GM21825 (cell line): Measurements from ENCODE around the gene CACNA1D.
"Not testable (repeated sequence)": the region's sequence is repeated elsewhere in the genome, so short reads cannot be mapped to it uniquely, and the experiment has no call there.

Experiments used
- ATAC-seq: cut with Tn5 transposase; IDR thresholded peaks from one replicate; pipeline ENCODE4 v1.9.1; 2021; ENCODE audit warnings: mild to moderate bottlenecking, moderate library complexity; ENCODE audit not compliant: unreplicated experiment

Gene CACNA1D

GRCh38 chr3:53493963-53494791, at the start of gene CACNA1D:
CACNA1D (plus strand) TSS chr3:53494611; CDS start chr3:53495167, 556 bp downstream.
- ATAC-seq, result no peak

DNA sequence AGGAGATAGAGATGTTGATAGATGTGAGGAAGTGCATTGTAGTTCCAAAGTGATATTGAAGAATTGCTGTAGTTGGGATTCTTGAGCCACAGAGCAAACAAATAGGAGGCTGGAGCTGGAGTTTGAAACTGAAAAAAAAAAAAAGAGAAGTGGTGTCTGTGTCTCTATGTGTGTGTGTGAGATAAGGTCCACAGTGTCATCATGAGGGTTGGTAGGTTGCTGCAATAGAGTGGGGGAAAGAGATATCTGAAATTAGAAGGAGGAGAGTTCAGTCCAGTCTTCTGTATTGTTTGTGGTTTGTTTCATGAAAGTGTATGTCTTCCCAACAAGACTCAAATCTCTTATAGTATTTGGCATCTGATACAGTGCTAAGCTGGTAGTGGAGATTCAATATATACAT, 37.3 kb upstream of the CACNA1D start:
- no peak for ATAC-seq

GRCh38 chr3:53460326-53460725, 34.1 kb upstream of the CACNA1D start:
- no peak for ATAC-seq

DNA sequence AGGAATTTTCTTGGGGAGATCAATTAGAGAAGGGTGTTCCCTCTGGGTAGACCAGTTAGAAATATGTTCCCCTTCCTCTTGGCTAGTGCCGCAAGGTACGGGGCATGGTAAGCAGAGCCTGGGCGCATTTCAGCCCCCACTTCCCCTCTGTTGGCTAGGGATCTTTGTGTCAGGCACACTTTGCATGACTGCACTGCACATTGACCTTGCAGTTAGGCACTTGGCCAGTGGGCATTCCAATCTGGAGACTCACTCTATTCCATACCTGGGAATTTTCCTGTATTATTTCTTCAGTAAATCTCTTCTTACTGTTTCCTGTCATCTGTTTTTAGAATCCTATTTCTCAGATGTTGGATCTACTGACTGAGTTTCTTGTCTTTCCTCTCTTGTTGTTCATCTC, 30.0 kb upstream of the CACNA1D start:
- ATAC-seq, result no peak

DNA sequence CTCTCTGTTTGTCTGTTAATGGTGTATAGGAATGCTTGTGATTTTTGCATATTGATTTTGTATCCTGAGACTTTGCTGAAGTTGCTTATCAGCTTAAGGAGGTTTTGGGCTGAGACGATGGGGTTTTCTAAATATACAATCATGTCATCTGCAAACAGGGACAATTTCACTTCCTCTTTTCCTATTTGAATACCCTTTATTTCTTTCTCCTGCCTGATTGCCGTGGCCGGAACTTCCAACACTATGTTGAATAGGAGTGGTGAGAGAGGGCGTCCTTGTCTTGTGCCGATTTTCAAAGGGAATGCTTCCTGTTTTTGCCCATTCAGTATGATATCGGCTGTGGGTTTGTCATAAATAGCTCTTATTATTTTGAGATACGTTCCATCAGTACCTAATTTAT, 24.7 kb upstream of the CACNA1D start:
- ATAC-seq, result not testable (repeated sequence)

GRCh38 chr3:53473422-53473821, 21.0 kb upstream of the CACNA1D start:
- ATAC-seq, result no peak

GRCh38 chr3:53476372-53476771, 18.0 kb upstream of the CACNA1D start:
- ATAC-seq, result not testable (repeated sequence)

GRCh38 chr3:53477689-53478088, 16.7 kb upstream of the CACNA1D start:
- not testable (repeated sequence) for ATAC-seq

- ATAC-seq, result no peak
Observed at GRCh38 chr3:53478166-53478830, 16.1 kb upstream of the CACNA1D start.

DNA sequence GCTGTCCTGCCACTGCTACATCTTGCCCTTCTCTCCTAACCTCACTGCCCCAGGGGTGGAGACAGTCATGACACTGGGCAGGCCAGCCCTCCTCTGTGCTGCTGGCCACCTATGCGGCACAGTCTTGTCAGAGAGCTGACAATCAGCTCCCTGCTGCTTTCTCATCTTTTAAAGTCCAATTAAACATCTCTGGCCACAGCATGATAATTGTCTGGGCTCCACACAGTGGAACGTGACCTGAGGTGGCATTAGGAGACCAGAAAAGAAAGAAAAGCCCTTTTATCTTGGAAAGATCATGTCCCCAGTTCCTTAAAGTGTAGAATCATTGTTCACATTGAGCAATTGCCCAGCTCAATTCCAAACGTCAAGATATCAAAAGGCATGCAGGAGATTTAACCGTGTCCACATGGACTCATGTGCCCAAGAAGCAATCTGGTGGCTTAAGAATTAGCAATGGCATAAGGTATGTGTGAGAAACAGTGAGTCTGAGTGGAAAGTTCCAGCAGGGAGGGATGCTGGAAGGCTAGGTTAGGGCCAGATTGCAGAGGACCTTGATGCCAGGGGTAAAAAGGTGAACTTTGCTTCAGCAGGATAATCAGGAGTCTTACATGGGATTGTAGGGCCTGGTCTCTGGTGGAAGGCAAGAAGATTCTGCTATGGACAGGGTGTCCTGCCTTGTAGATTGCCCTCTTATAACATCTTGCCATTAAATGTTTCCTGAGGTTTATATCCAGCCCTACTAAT, 15.3 kb upstream of the CACNA1D start:
- no peak for ATAC-seq

DNA sequence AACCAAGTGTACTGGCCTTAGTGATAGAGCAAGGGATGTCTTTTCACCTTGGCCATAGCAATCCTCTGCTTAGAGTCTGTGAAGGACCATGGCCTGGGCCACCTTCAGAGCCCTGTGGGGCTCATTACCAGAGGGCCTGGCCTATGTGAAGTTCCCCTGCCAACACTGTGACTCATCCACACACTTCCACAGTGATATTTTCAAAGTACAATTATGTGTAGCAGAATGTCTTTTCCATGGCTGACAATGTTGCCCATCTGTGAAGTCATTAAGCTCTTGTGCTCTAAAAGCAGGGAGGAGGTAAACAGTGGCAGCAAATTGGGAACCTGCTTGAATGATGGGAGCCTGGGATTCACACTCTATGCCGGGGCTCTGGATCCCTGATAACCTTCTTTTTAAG, 12.2 kb upstream of the CACNA1D start:
- no peak for ATAC-seq

GRCh38 chr3:53483821-53484220, 10.6 kb upstream of the CACNA1D start:
- no peak for ATAC-seq

GRCh38 chr3:53484984-53485383, 9.4 kb upstream of the CACNA1D start:
- ATAC-seq, result no peak

GRCh38 chr3:53485675-53486403, 8.6 kb upstream of the CACNA1D start:
- ATAC-seq, result no peak

DNA sequence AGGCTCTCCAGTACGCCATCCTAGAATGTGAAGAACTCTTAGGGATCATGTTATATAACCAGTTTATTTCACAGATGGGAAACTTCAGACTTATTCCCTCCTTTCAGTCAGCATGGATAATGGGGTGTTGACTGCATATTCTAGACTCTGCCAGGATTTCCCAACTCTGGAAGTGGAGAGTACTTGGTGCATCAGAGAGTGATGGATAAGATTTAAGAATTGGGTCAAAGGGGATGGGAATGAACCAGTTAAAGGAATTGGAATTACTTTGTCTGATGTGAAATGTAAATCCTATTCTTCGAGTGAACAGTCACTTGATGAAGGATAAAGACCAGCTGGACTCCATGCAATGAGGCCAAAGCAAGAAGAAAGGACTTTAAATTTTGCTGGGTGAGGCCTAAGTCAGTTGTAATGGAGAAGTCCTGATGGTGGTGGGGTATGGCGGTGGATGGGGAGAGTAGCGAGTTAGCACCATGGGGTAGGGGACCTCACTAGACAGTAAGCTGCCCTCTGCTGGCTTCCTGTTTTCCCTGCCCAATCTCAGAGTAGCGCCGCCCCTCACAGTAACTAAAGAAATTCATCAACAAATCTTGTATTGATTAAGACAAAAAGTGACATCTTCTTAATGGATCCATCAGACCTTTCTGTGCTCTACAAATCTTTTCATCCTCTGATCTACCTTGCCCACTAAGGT, 7.3 kb upstream of the CACNA1D start:
- ATAC-seq, result no peak

GRCh38 chr3:53489386-53489785, 5.0 kb upstream of the CACNA1D start:
- no peak for ATAC-seq

- ATAC-seq, result no peak
Observed at GRCh38 chr3:53489787-53490458, 4.5 kb upstream of the CACNA1D start.

GRCh38 chr3:53490459-53490968, 3.9 kb upstream of the CACNA1D start:
- no peak for ATAC-seq

DNA sequence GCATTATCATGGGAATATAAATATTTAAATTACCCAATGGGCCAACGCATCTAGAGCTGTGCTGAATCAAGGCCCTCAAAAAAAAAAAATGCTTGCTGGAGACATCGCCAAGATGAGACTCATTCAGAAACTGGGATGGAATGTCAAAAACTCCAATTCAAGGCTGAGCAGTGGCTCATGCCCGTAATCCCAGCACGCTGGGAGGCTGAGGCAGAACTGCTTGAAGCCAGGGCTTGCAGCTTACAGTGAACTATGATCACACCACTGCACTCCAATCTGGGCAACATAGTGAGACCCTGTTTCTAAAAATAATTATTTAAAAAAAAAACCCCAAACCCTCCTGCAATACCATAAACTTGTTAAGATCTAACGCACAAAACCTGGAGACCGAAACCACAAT, 3.1 kb upstream of the CACNA1D start:
- no peak for ATAC-seq

DNA sequence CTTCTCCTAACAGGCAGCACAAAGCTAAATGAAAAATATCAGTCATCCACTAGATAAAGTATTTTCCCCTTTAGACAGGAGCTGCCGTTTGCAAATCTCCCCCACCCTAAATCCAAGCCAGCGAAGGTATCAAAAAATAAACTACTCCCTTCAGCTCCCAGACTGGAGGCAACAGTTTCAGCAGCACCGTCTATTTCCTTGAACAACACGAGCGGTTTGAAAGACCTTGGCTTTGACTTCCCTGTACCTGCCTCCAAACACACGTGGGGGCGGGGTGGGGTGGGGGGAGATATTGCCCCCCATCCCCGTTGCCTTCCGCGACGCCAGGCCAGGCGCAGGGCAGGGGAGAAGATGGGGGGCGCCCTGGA, 832 bp upstream of the CACNA1D start:
- ATAC-seq, result no peak
